SK-N-DZ (cell line): Measurements from ENCODE around the gene SYCP1.
A peak's percentile ranks its signal among the peaks of the same experiment; 100 is the strongest.
"Not testable (repeated sequence)": the region's sequence is repeated elsewhere in the genome, so short reads cannot be mapped to it uniquely, and the experiment has no call there.

Experiments
- DNase-seq: peaks from one replicate; pipeline ENCODE4 v3.0.0-alpha.2; 2015; ENCODE audit warnings: low spot score

Gene SYCP1

DNA sequence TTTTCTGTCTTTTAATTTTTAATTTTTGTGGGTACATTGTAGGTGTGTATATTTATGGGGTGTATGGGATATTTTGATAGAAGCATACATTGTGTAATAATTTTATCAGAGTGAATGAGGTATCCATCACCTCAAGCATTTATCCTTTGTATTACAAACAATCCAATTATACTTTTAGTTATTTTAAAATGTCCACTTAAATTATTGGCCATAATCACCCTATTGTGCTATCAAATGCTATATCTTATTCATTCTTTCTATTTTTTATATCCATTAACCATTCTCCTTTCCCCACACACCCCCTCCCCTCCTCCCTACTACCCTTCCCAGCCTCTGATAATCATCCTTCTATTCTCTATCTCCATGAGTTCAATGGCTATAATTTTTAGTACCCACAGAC, 104.8 kb downstream of the SYCP1 start:
- no peak for DNase-seq

DNA sequence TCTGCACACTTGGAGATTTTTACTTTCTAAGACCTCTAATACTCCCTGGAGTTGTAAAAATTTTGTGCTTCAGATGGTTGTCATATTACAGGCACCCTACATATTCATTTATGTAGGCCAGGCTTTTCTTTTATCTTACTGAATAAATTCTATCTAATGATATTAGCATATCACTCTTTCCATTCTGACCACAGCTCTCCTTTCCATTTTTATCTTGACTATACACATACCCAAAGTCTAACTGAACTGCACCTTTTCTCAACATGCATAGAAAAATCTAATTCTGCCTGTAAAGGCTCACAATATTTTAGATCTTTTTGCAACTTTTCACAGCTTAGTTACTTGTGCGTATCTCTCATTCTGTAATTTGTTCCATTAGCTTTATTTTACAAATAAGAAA, 122.2 kb downstream of the SYCP1 start:
- no peak for DNase-seq

DNA sequence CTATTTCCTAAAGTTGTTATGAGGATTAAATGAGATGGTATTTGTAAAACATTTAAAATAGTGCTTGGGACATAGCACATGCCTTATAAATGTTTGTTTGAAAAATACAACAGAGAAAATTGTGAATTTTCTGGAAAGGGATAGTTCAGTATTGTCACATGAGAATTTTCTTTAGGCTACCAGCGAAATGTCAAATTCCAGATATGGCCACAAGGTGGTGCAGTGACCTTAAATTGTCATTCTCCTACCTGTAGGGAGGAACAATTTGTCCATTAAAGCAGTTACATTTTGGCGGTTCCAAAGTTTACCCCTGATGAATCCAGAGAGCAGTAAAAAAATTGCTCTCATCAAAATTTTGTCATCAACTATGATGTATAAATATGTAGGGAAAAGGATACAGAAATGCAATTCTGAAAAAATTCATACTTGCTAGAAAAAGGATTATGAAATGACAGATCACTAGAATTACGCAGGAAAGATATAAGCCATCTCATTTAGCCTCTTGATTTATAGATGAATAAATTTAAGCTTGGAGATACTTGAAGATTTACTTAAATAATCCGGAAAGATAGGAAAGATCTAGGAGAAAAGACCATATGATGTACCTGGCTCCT, 124.7 kb downstream of the SYCP1 start:
- DNase-seq = peak; percentile 25

DNA sequence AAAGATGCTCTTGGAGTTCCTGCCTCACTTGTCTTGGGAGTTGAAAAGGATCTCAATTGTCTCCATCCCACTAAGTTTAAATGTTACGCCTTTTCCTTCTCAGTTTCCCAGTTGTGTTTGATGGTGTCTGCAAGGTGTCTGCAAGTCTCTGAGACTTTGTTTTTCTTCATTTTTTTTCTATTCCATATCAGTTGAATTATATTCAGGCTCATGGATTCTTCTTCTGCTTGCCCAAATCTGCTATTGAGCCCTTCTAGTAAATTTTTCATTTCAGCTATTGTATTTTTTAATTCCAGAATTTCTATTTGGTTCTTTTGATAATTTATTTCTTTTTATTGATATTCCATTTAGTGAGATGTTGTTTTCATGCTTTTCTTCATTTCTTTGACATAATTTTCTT, 127.6 kb downstream of the SYCP1 start:
- no peak for DNase-seq

DNA sequence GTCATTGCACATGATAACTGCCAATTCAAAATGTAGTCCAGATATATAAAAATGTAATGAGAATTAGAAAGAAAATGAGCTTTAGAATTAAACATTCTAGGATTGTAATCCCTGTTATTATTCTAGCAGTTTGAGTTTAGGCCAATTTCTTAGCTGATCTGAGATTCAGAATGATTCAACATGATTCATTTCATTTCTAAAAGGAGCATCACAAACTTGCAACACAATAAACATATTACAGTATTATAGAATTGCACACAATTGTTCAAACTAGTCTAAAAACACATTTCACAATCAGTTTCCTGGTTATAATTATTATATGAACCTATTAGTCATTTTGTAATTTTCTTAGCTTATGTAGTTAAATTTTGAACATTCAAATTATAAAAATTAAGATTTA, 131.6 kb downstream of the SYCP1 start:
- DNase-seq = no peak

DNA sequence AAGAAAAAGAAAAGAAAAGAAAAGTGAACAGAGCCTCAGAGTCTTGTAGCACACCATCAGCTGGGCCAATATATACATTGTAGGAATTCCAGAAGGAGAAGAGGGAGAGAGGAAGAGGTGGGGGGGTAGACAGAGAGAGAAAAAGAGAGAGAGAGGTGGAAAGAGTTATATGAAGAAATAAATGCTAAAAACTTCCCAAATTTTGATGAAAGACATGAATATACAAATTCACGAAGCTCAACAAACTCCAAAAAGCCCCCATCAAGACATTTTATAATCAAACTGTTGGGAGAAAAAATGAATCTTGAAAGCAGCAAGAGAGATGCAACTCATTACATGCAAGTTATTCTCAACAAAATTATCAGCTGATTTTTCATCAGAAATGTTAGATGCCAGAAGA, 133.4 kb downstream of the SYCP1 start:
- DNase-seq = no peak

DNA sequence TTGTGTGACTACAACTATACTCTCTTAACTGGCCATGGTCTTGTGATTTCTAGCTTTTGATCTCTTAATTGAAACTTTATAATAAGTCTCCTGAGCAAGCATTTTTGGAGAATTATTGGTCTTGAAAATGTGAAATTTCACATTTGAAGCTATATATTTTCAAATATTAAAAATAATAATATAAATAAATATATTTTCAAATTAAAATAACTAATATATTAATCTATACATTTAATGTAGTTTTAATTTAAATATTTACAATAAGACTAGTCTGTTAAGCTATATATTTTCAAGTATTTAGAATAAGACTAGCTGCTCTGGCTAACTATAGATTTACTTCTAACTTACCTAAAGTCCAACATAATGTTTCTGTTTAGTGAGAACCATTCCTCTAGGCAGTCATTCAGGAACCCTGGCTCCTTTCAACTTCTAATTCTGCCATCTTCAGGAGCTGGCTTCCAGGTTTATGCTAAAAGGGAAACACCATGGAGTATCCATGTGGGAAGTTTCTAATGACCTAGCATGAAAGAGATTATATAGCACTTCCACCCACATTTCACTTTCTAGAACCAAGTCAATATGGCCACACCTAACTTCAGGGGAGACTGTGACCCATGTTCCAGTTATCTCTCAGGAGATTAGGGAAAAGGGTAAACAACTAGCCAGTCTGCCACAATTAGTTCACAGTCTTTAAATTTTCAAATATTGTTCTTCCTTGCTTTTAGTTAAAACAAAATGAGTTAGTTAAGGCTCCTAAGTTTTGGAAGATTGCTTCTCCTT, 143.0 kb downstream of the SYCP1 start:
- DNase-seq = no peak

DNA sequence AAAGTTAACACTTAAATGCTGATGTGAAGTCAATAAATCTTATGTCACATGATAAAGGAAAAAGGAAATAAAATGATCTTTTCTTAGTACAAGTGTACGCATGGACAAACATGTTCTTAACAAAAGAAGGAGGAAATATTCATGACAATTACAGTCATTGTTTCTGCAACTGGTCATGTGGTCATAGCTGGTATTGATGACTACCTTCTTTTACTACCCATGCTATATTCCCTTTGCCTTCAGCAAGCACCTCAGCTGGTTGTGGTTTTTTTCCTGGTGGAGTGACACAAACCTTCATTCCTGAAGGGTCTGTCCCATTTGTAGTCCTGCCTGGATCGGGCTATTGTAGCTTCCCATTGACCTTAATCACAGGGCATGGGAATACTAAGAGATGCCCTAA, 151.5 kb downstream of the SYCP1 start:
- DNase-seq = no peak

DNA sequence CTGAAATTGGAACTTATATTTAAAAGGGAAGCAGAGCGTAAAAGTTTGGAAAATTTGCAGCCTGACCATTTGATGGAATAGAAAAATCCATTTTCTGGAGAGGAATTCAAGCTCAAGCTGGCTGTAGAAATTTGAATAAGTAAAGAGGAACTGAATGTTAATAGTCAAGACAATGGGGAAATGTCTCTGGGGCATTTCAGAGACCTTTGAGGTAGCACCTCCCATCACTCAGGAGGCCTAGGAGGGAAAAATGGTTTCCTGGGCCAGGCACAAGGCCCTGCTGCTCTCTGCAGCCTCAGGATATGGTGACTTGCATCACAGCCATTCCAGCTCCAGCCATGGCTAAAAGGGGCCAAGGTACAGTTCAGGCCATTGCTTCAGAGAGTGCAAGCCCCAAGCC, 157.3 kb downstream of the SYCP1 start:
- DNase-seq = no peak

DNA sequence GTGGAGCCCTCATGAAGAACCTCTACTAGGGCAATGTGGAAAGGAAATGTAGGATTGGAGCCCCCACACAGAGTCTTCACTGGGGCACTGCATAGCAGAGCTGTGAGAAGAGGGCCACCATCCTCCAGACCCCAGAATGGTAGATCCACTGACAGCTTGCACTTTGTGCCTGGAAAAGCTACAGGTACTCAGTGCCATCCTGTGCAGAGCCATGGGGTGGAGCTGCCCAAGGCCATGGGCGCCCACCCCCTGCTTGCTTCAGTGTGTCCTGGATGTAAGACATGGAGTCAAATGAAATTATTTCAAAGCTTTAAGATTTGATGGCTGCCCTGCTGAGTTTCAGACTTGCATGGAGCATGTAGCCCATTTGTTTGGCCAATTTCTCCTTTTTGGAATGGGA, 157.8 kb downstream of the SYCP1 start:
- no peak for DNase-seq

DNA sequence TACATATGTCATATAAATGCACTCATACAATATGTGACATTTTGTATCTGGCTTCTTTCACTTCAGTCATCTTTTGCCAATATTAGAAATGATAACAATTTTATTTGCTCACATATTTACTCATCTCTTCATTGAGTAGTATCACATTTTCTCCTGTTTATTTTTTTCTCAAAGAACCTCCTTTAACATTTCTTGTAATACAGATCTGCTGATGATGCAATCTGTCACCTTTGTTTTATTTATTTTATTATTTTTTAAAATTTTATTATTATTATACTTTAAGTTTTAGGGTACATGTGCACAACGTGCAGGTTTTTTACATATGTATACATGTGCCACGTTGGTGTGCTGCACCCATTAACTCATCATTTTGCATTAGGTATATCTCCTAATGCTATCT, 159.1 kb downstream of the SYCP1 start:
- DNase-seq = no peak

DNA sequence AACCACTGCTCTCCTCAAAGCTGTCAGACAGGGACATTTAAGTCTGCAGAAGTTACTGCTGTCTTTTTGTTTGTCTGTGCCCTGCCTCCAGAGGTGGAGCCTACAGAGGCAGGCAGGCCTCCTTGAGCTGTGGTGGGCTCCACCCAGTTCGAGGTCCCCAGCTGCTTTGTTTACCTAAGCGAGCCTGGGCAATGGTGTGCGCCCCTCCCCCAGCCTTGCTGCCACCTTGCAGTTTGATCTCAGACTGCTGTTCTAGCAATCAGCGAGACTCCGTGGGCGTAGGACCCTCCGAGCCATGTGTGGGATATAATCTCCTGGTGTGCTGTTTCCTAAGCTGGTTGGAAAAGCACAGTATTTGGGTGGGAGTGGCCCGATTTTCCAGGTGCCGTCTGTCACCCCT, 164.9 kb downstream of the SYCP1 start:
- DNase-seq = not testable (repeated sequence)

DNA sequence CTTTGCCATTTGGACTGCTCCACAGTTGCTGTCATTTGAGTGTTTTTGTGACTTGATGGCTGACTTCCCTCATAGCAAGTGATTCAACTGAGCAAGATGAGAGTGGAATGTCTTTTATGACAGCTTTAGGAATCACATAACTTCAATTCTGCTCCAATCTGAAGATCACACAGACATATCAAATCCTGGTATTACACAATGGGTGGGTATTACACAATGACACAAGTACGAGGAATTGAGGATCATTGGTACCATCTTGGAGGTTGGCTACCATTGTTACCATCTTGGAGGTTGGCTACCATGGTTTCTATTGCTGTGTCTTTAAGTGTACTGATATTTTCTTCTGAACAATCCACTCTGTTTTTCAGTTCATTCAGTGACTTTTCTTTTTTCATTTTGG, 166.5 kb downstream of the SYCP1 start:
- no peak for DNase-seq

DNA sequence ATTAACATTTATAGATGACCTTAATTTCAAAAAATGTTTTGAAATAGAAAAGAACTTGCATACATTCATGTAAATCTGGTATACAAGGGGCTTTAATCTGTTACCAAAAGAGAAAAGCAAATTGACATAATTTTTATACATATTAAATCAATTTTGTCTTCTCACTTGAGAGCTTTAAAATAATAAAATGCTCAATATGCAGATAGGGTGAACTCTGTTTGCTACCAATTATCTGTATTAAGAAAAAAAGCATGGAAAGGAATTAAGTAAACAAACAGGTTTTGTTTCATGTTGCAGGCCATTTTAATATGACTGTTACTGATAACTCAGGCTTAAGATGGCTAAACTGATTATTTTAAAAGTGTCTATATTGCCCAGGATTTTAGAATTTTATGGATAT, 168.9 kb downstream of the SYCP1 start:
- no peak for DNase-seq

DNA sequence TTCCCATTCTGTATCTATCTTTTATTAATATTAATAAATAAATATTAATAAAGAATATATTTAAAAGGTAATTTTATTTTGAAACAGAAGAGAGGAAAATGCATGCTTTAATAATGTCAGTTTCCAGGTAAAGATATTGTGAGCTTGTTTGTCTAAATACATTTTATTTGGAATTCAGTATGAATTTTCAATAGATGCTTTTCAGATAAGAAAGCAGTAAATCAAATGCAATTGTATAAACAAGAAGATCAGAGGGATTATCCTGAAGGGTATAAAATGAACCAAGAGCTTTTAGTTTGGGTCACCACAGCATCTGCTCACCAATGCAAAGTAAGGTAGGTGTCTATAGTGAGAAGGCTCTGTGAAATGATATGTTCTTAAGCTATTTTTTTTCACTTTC, 174.9 kb downstream of the SYCP1 start, which contains the start of gene TSHB:
TSS of gene TSHB (plus strand) at position 301 of the 400 bp plus-strand sequence. CDS start 3,537 bp downstream, outside the sequence.
- DNase-seq = no peak

DNA sequence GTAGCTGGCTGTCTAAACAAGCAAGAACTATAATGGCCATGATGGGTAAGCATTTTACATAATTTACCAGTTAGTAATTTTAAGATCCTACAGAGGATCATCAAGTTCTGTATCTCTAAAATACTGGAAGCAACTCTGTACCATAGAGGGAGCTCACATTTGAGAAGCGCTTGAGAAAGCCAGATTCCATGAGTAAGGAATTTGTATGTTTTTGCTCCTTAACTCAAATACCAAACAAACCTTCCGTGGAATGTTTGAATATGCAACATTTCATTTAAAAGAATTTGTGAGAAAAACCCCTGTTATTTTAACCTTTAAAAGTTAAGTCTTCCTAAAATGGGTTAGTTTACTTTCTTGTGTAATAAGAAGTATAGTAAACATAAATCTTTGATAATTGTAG, 176.9 kb downstream of the SYCP1 start:
- DNase-seq = no peak

DNA sequence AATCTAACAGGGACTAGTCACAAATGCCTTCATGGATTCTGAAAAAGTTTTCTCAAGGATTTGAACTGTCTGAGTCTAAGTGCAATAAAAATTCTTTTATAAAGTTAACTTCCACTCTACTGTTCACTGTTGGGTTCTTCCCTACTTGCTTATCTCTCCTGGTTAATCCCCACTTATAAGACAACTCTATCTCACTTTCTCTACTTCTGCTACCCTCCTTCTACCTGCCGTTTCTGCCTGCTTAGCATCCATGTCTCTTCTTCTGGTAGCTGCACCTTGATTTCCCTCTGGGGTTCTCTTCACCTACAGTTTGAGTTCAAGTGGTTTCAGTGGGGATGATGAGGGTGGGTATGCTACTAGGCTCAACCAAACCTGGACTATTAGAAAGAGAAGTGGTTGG, 181.0 kb downstream of the SYCP1 start:
- DNase-seq = no peak

DNA sequence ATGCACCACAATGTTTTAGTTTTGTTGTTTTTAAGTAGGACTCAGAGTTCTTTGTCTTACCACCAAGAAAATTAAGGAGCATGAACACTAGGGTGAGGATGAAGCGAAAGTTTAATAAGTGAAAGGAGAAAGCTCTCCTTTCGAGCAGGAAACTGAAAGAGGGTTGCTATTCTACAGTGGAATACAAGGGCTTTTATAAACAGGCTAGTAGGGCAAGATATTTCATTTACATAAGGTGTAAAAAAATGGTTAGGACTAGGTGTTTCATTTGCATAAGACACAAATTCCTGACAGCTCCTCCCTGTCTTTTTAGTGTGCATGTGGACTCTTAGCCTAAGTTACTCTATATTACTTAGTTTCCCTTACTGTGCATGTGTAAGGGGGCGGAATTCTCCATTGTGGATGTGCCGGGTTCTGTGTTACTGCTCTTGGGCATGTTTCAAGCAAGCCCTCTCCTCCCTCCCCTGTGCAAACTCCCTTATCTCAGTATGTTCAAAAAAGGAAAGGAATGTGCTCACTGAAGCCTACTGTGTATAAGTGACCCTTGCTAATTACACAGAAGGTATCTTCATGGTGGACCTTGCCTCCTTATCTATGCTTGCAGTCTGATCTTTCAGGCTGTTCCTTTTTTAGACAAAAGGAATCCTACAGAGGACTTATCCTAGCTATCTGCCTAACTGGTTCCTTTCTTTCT, 182.3 kb downstream of the SYCP1 start:
- DNase-seq = no peak

DNA sequence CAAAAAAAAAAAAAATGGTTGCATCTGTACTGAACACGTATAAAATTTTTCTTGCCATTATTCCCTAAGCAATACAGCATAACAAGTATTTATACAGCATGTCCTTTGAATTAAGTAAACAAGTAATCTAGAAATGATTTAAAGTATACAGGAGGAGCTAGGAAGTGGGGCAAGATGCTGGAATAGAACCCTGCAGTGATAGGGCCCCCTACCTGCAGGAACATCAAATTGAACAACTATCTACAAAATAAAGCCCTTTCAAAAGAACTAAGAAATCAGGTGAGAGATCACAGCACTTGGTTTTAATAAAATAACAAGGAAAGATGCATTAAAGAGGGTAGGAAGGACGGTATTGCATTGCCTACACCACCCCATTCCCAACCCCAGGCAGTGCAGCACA, 185.8 kb downstream of the SYCP1 start:
- DNase-seq = no peak

DNA sequence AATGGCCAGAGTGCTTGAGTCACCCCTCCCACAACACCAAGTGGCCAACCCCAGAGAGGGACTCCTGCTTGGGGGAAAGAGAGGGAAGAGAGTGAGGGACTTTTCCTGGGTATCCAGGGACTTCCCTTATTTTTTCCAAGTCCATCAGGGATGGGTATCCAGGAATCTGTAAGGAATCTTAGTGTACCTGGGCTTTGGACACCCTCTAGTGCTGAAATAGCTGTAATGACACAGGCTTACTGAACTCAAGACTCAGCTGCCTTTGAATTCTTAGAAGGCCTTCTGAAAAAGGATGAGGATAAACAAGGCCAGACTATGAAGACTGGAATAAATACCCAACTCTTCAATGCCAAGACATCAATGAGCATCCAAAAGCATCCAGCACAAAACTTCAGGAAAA, 187.0 kb downstream of the SYCP1 start:
- DNase-seq = no peak
